H1 (cell line): Measurements from ENCODE around the gene GABRE. TPM values are rescaled to one million over a fixed set of nuclear protein-coding genes. Genes with fewer than 3 reads are reported as not detected.

ENCODE experiments used
- CTCF ChIA-PET: fragments of 300-600 bp; sonication (Branson Sonifier 250); formaldehyde crosslinking; loops from one replicate; lab custom pipeline; 2021; ENCODE audit not compliant: partially characterized antibody; lab: Charles Lee
- POLR2A ChIA-PET: fragments of 300-600 bp; sonication (Branson Sonifier 250); formaldehyde crosslinking; loops from one replicate; lab custom pipeline; 2021; ENCODE audit warnings: inconsistent platforms; ENCODE audit not compliant: partially characterized antibody; lab: Charles Lee
- DNase-seq, 2 experiments: peaks; one replicate each; pipeline versions ENCODE4 v3.0.0 to v3.0.0-alpha.2; 2010 to 2022; ENCODE audit warnings: low spot score in 2 of 2, low read depth in 1 of 2, mixed read lengths in 1 of 2
- FAIRE-seq: peaks from 2 replicates; lab custom pipeline; 2011; peaks lifted over from hg19 to GRCh38; lab: Jason Lieb, UNC
- H2AFZ ChIP-seq: 2 replicates; pipeline ENCODE4 v1.8.1; 2012; ENCODE audit warnings: low read length, inconsistent platforms
- H2AK5ac ChIP-seq: 2 replicates; pipeline ENCODE4 v1.6.1; 2013; ENCODE audit warnings: low read depth, low read length
- H2BK120ac ChIP-seq: replicated peaks from 2 replicates; pipeline ENCODE3; 2013; ENCODE audit warnings: low read depth, low read length, inconsistent platforms
- H2BK12ac ChIP-seq: 2 replicates; pipeline ENCODE4 v1.6.1; 2013; ENCODE audit warnings: low read depth, low read length
- H2BK15ac ChIP-seq: 2 replicates; pipeline ENCODE4 v1.6.1; 2013; ENCODE audit warnings: low read length
- H2BK20ac ChIP-seq: 2 replicates; pipeline ENCODE4 v1.6.1; 2013; ENCODE audit warnings: low read length
- H2BK5ac ChIP-seq: 2 replicates; pipeline ENCODE4 v1.6.1; 2013; ENCODE audit warnings: low read depth, low read length
- H3K14ac ChIP-seq: 2 replicates; pipeline ENCODE4 v1.6.1; 2013; ENCODE audit warnings: inconsistent platforms; ENCODE audit not compliant: insufficient read length
- H3K18ac ChIP-seq: 2 replicates; pipeline ENCODE4 v1.6.1; 2013; ENCODE audit warnings: low read length; ENCODE audit errors: extremely low read depth
- H3K23ac ChIP-seq: 2 replicates; pipeline ENCODE4 v1.6.1; 2013; ENCODE audit warnings: inconsistent platforms; ENCODE audit not compliant: insufficient read length
- H3K23me2 ChIP-seq: 2 replicates; pipeline ENCODE4 v1.6.1; 2013; ENCODE audit warnings: low read depth, low read length
- H3K27ac ChIP-seq: 2 replicates; pipeline ENCODE4 v1.6.1; 2011; ENCODE audit warnings: low read depth, low read length, inconsistent platforms
- H3K27me3 ChIP-seq, 4 experiments: replicated peaks in 1 of 4; 1 replicate in 1 of 4; 2 replicates in 3 of 4; pipeline versions ENCODE4 v1.6.1 to v1.8.1; 2011 to 2013; ENCODE audit warnings: low read length in 3 of 4, mild to moderate bottlenecking in 3 of 4, inconsistent platforms in 2 of 4, mixed read lengths in 2 of 4, moderate library complexity in 1 of 4; ENCODE audit not compliant: control insufficient read depth in 3 of 4, insufficient read depth in 3 of 4; ENCODE audit errors: extremely low read depth in 1 of 4
- H3K36me3 ChIP-seq, 4 experiments: 2 replicates each; pipeline versions ENCODE4 v1.6.1 to v1.8.1; 2011 to 2013; ENCODE audit warnings: mild to moderate bottlenecking in 4 of 4, low read length in 3 of 4, moderate library complexity in 2 of 4, control low read depth in 1 of 4, inconsistent platforms in 1 of 4; ENCODE audit not compliant: insufficient read depth in 4 of 4, control insufficient read depth in 2 of 4
- H3K4ac ChIP-seq: replicated peaks from 2 replicates; pipeline ENCODE3; 2013; ENCODE audit warnings: low read length, low read depth, mixed read lengths, inconsistent platforms; ENCODE audit not compliant: insufficient read length
- H3K4me1 ChIP-seq, 4 experiments: replicated peaks in 1 of 4; 1 replicate in 1 of 4; 2 replicates in 3 of 4; pipeline versions ENCODE4 v1.6.1 to v1.8.1; 2011 to 2013; ENCODE audit warnings: low read length in 3 of 4, inconsistent platforms in 2 of 4, mixed read lengths in 1 of 4; ENCODE audit not compliant: insufficient read depth in 4 of 4, control insufficient read depth in 3 of 4
- H3K4me2 ChIP-seq, 2 experiments: 2 replicates each; pipeline versions ENCODE4 v1.6.1 to v1.8.1; 2011 to 2013; ENCODE audit warnings: low read depth in 2 of 2, low read length in 2 of 2, control low read depth in 1 of 2, inconsistent platforms in 1 of 2, mild to moderate bottlenecking in 1 of 2; ENCODE audit not compliant: insufficient read depth in 1 of 2
- H3K4me3 ChIP-seq, 4 experiments: fragments of 200-600, 300-600 bp in 1 of 4; sonication (generic), shearing (Covaris generic), sonication (Bioruptor Twin) in 1 of 4; 2 replicates each; pipeline versions ENCODE4 v1.5.1 to v1.8.1; 2011 to 2016; ENCODE audit warnings: low read length in 4 of 4, low read depth in 3 of 4, control low read depth in 2 of 4, inconsistent platforms in 2 of 4, mild to moderate bottlenecking in 2 of 4, mixed read lengths in 1 of 4, moderate library complexity in 1 of 4; ENCODE audit not compliant: insufficient read depth in 2 of 4; ENCODE audit errors: extremely low read depth in 1 of 4
- H3K56ac ChIP-seq: replicated peaks from 2 replicates; pipeline ENCODE3; 2013; ENCODE audit warnings: low read depth, mild to moderate bottlenecking, mixed read lengths, low read length, inconsistent platforms; ENCODE audit not compliant: insufficient read length
- H3K79me1 ChIP-seq: 2 replicates; pipeline ENCODE4 v1.6.1; 2013; ENCODE audit warnings: low read depth, low read length, control low read depth
- H3K79me2 ChIP-seq, 2 experiments: 2 replicates each; pipeline versions ENCODE4 v1.6.1 to v1.8.1; 2012 to 2013; ENCODE audit warnings: low read length in 2 of 2, mild to moderate bottlenecking in 2 of 2, inconsistent platforms in 1 of 2; ENCODE audit not compliant: insufficient read depth in 2 of 2, control insufficient read depth in 1 of 2
- H3K9ac ChIP-seq, 4 experiments: replicated peaks in 1 of 4; 1 replicate in 1 of 4; 2 replicates in 3 of 4; pipeline versions ENCODE4 v1.6.1 to v1.8.1; 2011 to 2013; ENCODE audit warnings: low read depth in 3 of 4, low read length in 3 of 4, control low read depth in 2 of 4, mild to moderate bottlenecking in 2 of 4, moderate library complexity in 2 of 4, inconsistent platforms in 1 of 4; ENCODE audit errors: extremely low read depth in 1 of 4
- H3K9me3 ChIP-seq, 2 experiments: 2 replicates each; pipeline versions ENCODE4 v1.6.1 to v1.8.1; 2012 to 2013; ENCODE audit warnings: mild to moderate bottlenecking in 2 of 2, moderate library complexity in 2 of 2, control low read depth in 1 of 2, inconsistent platforms in 1 of 2, low read depth in 1 of 2, low read length in 1 of 2, mixed read lengths in 1 of 2; ENCODE audit not compliant: insufficient read depth in 2 of 2
- H4K20me1 ChIP-seq, 2 experiments: replicated peaks in 1 of 2; 2 replicates each; pipeline versions ENCODE3 to v1.8.1; 2011 to 2013; ENCODE audit warnings: inconsistent platforms in 2 of 2, low read length in 2 of 2, mild to moderate bottlenecking in 1 of 2; ENCODE audit not compliant: insufficient read depth in 2 of 2, control insufficient read depth in 1 of 2
- H4K5ac ChIP-seq: 2 replicates; pipeline ENCODE4 v1.6.1; 2013; ENCODE audit warnings: low read length, low read depth, mixed read lengths, inconsistent platforms; ENCODE audit not compliant: insufficient read length
- H4K8ac ChIP-seq: 2 replicates; pipeline ENCODE4 v1.8.0; 2013; ENCODE audit warnings: mild to moderate bottlenecking, moderate library complexity, low read length, inconsistent platforms; ENCODE audit not compliant: insufficient read depth; ENCODE audit errors: extremely low read depth
- H4K91ac ChIP-seq: replicated peaks from 2 replicates; pipeline ENCODE3; 2013; ENCODE audit warnings: low read length, mixed read lengths, inconsistent platforms; ENCODE audit not compliant: insufficient read length
- BACH1 ChIP-seq: IDR thresholded peaks from 2 replicates; pipeline ENCODE4 v1.6.1; 2012; ENCODE audit warnings: low read length, improper control_type of control experiment
- KDM1A ChIP-seq: fragments of 200-600, 300-600 bp; sonication (generic); IDR thresholded peaks from 2 replicates; pipeline ENCODE4 v1.7.1; 2016; ENCODE audit warnings: mild to moderate bottlenecking, low read length, borderline replicate concordance
- SIRT6 ChIP-seq: IDR thresholded peaks from one replicate; pipeline ENCODE4 v1.7.1; 2012; ENCODE audit warnings: low read length, inconsistent platforms
- TAF7 ChIP-seq: optimal IDR thresholded peaks from 2 replicates; pipeline ENCODE3; 2011; ENCODE audit warnings: low read depth, mild to moderate bottlenecking, inconsistent platforms, low read length, moderate library complexity, borderline replicate concordance
- TEAD4 ChIP-seq: IDR thresholded peaks from 2 replicates; pipeline ENCODE4 v1.6.1; 2012; ENCODE audit warnings: low read depth, low read length, inconsistent platforms, mixed read lengths
- whole genome bisulfite sequencing, 2 experiments: shearing (Covaris generic) in 1 of 2; methylation state at CpG; one replicate each; pipeline versions ENCODE4 v1.1.6 to v1.1.7; 2013 to 2015; ENCODE audit warnings: low lambda C conversion rate in 2 of 2, mixed read lengths in 2 of 2, inconsistent platforms in 1 of 2, low coverage in 1 of 2, missing lambda C conversion rate in 1 of 2; ENCODE audit not compliant: insufficient replicate concordance in 2 of 2, insufficient coverage in 1 of 2, insufficient read length in 1 of 2; ENCODE audit errors: extremely low coverage in 1 of 2, missing lambda C conversion rate in 1 of 2; 5-methylcytosine and 5-hydroxymethylcytosine counted together
- polyA plus RNA-seq, 7 experiments: library from polyadenylated mRNA; depleted of rRNA in 3 of 7; stranded (reverse) in 5 of 7; unstranded in 2 of 7; fragments of >200 nt in 5 of 7; fragments of 200-250 nt in 2 of 7; gene quantifications; 1 replicate in 5 of 7; 2 replicates in 1 of 7; 4 replicates in 1 of 7; pipeline versions ENCODE4 v1.2.1 to v1.2.3, GENCODE V29; 2011 to 2013; ENCODE audit warnings: missing spikeins in 2 of 7, mixed read lengths in 2 of 7
- total RNA-seq: library from RNA; stranded (reverse); fragmentation: NEBNext Ultra II Directional; extraction: Animal tissue kit (Norgen Biotek cat#: 25700); gene quantifications from 2 replicates; pipeline ENCODE4 v1.2.1, GENCODE V29; 2021
- TF ChIP-seq, protein P1 (sequence below): IDR thresholded peaks from 2 replicates; pipeline ENCODE4 v1.6.1; 2012; ENCODE audit warnings: inconsistent platforms

Gene GABRE
- total and polyA plus RNA-seq, 2 of the 8 experiments (the other 6 are each of a cell fraction or from before 2014, with no cell fraction given), result 5.5 to 7.0 TPM

DNA sequence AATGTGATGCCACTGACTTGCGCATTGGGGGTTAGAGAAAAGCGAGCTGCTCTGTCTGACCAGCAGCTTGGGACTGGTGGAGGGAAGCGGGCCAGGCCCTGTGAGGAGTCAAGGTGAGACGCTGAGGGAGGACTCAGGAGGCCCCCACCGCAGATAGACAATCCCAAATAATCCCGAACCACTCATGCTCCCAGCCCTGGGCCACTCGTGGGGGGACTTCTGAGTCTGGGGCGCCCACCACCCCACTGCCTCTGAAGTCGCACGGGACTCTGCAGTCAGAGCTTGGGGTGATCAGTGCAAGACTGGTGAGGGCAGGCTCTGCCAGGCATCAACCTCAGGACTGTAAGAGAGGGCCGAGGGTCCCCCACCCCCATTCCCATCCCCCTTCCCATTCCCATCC, 54.9 kb downstream of the GABRE start:
- H2BK120ac ChIP-seq, result no peak overlapping the region
- no peak for DNase-seq
- no peaks in the 10 kb centered on the region for H3K79me2 ChIP-seq
- H3K36me3 ChIP-seq, result no peaks in the 10 kb centered on the region
- no peaks in the 10 kb centered on the region for H3K23me2 ChIP-seq
- H2BK15ac ChIP-seq, result no peak overlapping the region
- H4K20me1 ChIP-seq, result no peaks in the 10 kb centered on the region
- H2AFZ ChIP-seq, result no peak overlapping the region
- no peak overlapping the region for H3K4me2 ChIP-seq
- no peak overlapping the region for H4K91ac ChIP-seq
- no peak overlapping the region for H3K4ac ChIP-seq
- H3K27ac ChIP-seq, result no peak overlapping the region
- H4K8ac ChIP-seq, result no peak overlapping the region
- H3K79me1 ChIP-seq, result no peaks in the 10 kb centered on the region
- POLR2A ChIA-PET, result no interaction called here
- no peaks in the 10 kb centered on the region for H3K9me3 ChIP-seq
- TF ChIP-seq SIRT6 (no peak), TEAD4 (no peak), KDM1A (no peak), BACH1 (no peak), TAF7 (no peak)
- TF ChIP-seq, protein P1, sequence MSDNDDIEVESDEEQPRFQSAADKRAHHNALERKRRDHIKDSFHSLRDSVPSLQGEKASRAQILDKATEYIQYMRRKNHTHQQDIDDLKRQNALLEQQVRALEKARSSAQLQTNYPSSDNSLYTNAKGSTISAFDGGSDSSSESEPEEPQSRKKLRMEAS, result no peak
- no peak overlapping the region for H3K4me3 ChIP-seq
- H2AK5ac ChIP-seq, result no peak overlapping the region
- WGBS, 2 experiments, result 100% methylated on average over 6 of the region's 11 CpGs; no CpG with 5 or more reads in 1 of the 2 experiments
- H3K9ac ChIP-seq, result no peak overlapping the region
- no peak overlapping the region for H2BK5ac ChIP-seq
- H3K23ac ChIP-seq, result no peak overlapping the region
- H3K56ac ChIP-seq, result no peak overlapping the region
- H2BK20ac ChIP-seq, result no peak overlapping the region
- H4K5ac ChIP-seq, result no peak overlapping the region
- no peak overlapping the region for H2BK12ac ChIP-seq
- H3K27me3 ChIP-seq, result no peaks in the 10 kb centered on the region
- no peak overlapping the region for H3K14ac ChIP-seq
- H3K4me1 ChIP-seq, result peaks cover 0 to 3% (median 0%) of the 10 kb centered on the region in 4 experiments; a peak in 1 of 7 replicates
- CTCF ChIA-PET, result interaction anchor here (1.0 kb wide), 1 partner anchor 19 kb away, joined by 4 read pairs; no protein-coding TSS in a partner anchor
- H3K18ac ChIP-seq, result no peak overlapping the region
- no peak for FAIRE-seq
